Measurements from ENCODE around the gene QPRT. TPM values are rescaled to one million over a fixed set of nuclear protein-coding genes. Genes with fewer than 3 reads are reported as not detected.
"Not testable (repeated sequence)": the region's sequence is repeated elsewhere in the genome, so short reads cannot be mapped to it uniquely, and the experiment has no call there.

Gene QPRT
- total RNA-seq, 1 experiment from 2014 or later, result 51.9 TPM

GRCh38 chr16:29737713-29738112 is 58.7 kb downstream of the QPRT start:
- Histone ChIP-seq H3K27me3 (no peaks in the 10 kb centered on the region), H3K4me1 (no peaks in the 10 kb centered on the region), H3K9me3 (replicated peaks) (no peaks in the 10 kb centered on the region), H3K36me3 (no peaks in the 10 kb centered on the region), H3K27ac (no peak overlapping the region), H3K4me3 (no peak overlapping the region)
- no peak for DNase-seq

GRCh38 chr16:29738514-29738913 is 59.5 kb downstream of the QPRT start:
- Histone ChIP-seq H3K36me3 (no peaks in the 10 kb centered on the region), H3K27me3 (no peaks in the 10 kb centered on the region), H3K4me1 (no peaks in the 10 kb centered on the region), H3K9me3 (replicated peaks) (no peaks in the 10 kb centered on the region), H3K27ac (no peak overlapping the region), H3K4me3 (no peak overlapping the region)
- no peak for DNase-seq

GRCh38 chr16:29739927-29740629 is 61.1 kb downstream of the QPRT start:
- H3K4me3 ChIP-seq; H3K4me1 ChIP-seq; H3K27me3 ChIP-seq; H3K27ac ChIP-seq; H3K36me3 ChIP-seq; H3K9me3 ChIP-seq (replicated peaks); DNase-seq: not testable (repeated sequence)

GRCh38 chr16:29740630-29741015 is 61.6 kb downstream of the QPRT start:
- not testable (repeated sequence) for H3K27me3 ChIP-seq; H3K36me3 ChIP-seq; DNase-seq; H3K4me3 ChIP-seq; H3K9me3 ChIP-seq (replicated peaks); H3K27ac ChIP-seq; H3K4me1 ChIP-seq

GRCh38 chr16:29742683-29743275 is 63.8 kb downstream of the QPRT start:
- no peak overlapping the region for H3K27ac ChIP-seq
- no peak overlapping the region for H3K4me3 ChIP-seq
- no peaks in the 10 kb centered on the region for H3K27me3 ChIP-seq
- no peaks in the 10 kb centered on the region for H3K9me3 ChIP-seq (replicated peaks)
- no peaks in the 10 kb centered on the region for H3K36me3 ChIP-seq
- DNase-seq, result no peak
- H3K4me1 ChIP-seq, result no peaks in the 10 kb centered on the region

GRCh38 chr16:29743475-29743826 is 64.5 kb downstream of the QPRT start:
- no peaks in the 10 kb centered on the region for H3K36me3 ChIP-seq
- H3K4me1 ChIP-seq, result no peaks in the 10 kb centered on the region
- no peaks in the 10 kb centered on the region for H3K27me3 ChIP-seq
- H3K4me3 ChIP-seq, result no peak overlapping the region
- no peak for DNase-seq
- H3K27ac ChIP-seq, result no peak overlapping the region
- H3K9me3 ChIP-seq (replicated peaks), result no peaks in the 10 kb centered on the region

- H3K27me3 ChIP-seq, result no peaks in the 10 kb centered on the region
- no peaks in the 10 kb centered on the region for H3K9me3 ChIP-seq (replicated peaks)
- H3K36me3 ChIP-seq, result no peaks in the 10 kb centered on the region
- no peak overlapping the region for H3K27ac ChIP-seq
- no peak overlapping the region for H3K4me3 ChIP-seq
- H3K4me1 ChIP-seq, result no peaks in the 10 kb centered on the region
- DNase-seq, result no peak
These were observed 65.0 kb downstream of the QPRT start for GRCh38 chr16:29743827-29744531.

- H3K27ac ChIP-seq, result no peak overlapping the region
- DNase-seq, result no peak
These were observed 65.6 kb downstream of the QPRT start for GRCh38 chr16:29744541-29745101.

GRCh38 chr16:29745121-29745852 is 66.3 kb downstream of the QPRT start:
- no peak for DNase-seq
- H3K9me3 ChIP-seq (replicated peaks), result no peaks in the 10 kb centered on the region
- H3K4me3 ChIP-seq, result no peak overlapping the region

More at GRCh38 chr16:29744541-29745101, 65.6 kb downstream of the QPRT start:
- Histone ChIP-seq H3K4me3 (no peak overlapping the region), H3K36me3 (no peaks in the 10 kb centered on the region), H3K27me3 (no peaks in the 10 kb centered on the region), H3K9me3 (replicated peaks) (no peaks in the 10 kb centered on the region), H3K4me1 (no peaks in the 10 kb centered on the region)

GRCh38 chr16:29745853-29746345 is 66.9 kb downstream of the QPRT start, which contains the start of gene C16orf54:
Gene C16orf54, minus strand, starts transcription at chr16:29745990. Its CDS starts 1,039 bp downstream, at chr16:29744951.
- Histone ChIP-seq H3K27ac (no peak within 1 kb of the TSS), H3K4me1 (no peaks in the 10 kb centered on the region), H3K36me3 (no peaks in the 10 kb centered on the region), H3K4me3 (no peak within 1 kb of the TSS), H3K9me3 (replicated peaks) (no peaks in the 10 kb centered on the region), H3K27me3 (no peaks in the 10 kb centered on the region)
- no peak for DNase-seq

More at GRCh38 chr16:29745121-29745852, 66.3 kb downstream of the QPRT start:
- Histone ChIP-seq H3K27ac (no peak overlapping the region), H3K36me3 (no peaks in the 10 kb centered on the region), H3K4me1 (no peaks in the 10 kb centered on the region), H3K27me3 (no peaks in the 10 kb centered on the region)

GRCh38 chr16:29746518-29746917 is 67.5 kb downstream of the QPRT start:
- H3K27ac ChIP-seq; H3K27me3 ChIP-seq; H3K36me3 ChIP-seq; H3K4me3 ChIP-seq; H3K4me1 ChIP-seq; H3K9me3 ChIP-seq (replicated peaks); DNase-seq: not testable (repeated sequence)

Other genes starting within 250 kb of the QPRT start
- gene BOLA2, start 224.8 kb upstream of the QPRT start, total RNA-seq (2014; rRNA removed; shearing (Covaris generic)), result 37.4 and 44.3 TPM in 2 replicates
- gene SLX1B, start 224.6 kb upstream of the QPRT start, total RNA-seq (2014; rRNA removed; shearing (Covaris generic)), result 8.5 and 9.8 TPM in 2 replicates
- gene SULT1A4, start 219.3 kb upstream of the QPRT start, total RNA-seq (2014; rRNA removed; shearing (Covaris generic)), result 0.23 and 1.2 TPM in 2 replicates
- 10.8 and 12.5 TPM in 2 replicates for gene NPIPB12, start 172.8 kb upstream of the QPRT start, total RNA-seq (2014; rRNA removed; shearing (Covaris generic))
- gene SPN, start 15.9 kb upstream of the QPRT start, total RNA-seq (2014; rRNA removed; shearing (Covaris generic)), result 0.96 and 2.1 TPM in 2 replicates
- not detected in 2 replicates for gene C16orf54, start 66.8 kb downstream of the QPRT start, total RNA-seq (2014; rRNA removed; shearing (Covaris generic))
- not detected in 2 replicates for gene ZG16, start 99.1 kb downstream of the QPRT start, total RNA-seq (2014; rRNA removed; shearing (Covaris generic))
- 115 and 122 TPM in 2 replicates for gene KIF22, start 111.6 kb downstream of the QPRT start, total RNA-seq (2014; rRNA removed; shearing (Covaris generic))
- gene MAZ, start 127.3 kb downstream of the QPRT start, total RNA-seq (2014; rRNA removed; shearing (Covaris generic)), result 186 and 221 TPM in 2 replicates
- 0.81 and 1.5 TPM in 2 replicates for gene PRRT2, start 133.0 kb downstream of the QPRT start, total RNA-seq (2014; rRNA removed; shearing (Covaris generic))
- gene PAGR1, start 137.0 kb downstream of the QPRT start, total RNA-seq (2014; rRNA removed; shearing (Covaris generic)), result 25.1 and 28.2 TPM in 2 replicates
- 0.61 and 0.63 TPM in 2 replicates for gene MVP, start 141.3 kb downstream of the QPRT start, total RNA-seq (2014; rRNA removed; shearing (Covaris generic))
- 29.6 and 30.1 TPM in 2 replicates for gene CDIPT, start 184.0 kb downstream of the QPRT start, total RNA-seq (2014; rRNA removed; shearing (Covaris generic))
- gene SEZ6L2, start 220.4 kb downstream of the QPRT start, total RNA-seq (2014; rRNA removed; shearing (Covaris generic)), result not detected in 2 replicates
- gene ASPHD1, start 221.3 kb downstream of the QPRT start, total RNA-seq (2014; rRNA removed; shearing (Covaris generic)), result 0.06 and 0.35 TPM in 2 replicates
- gene KCTD13, start 247.0 kb downstream of the QPRT start, total RNA-seq (2014; rRNA removed; shearing (Covaris generic)), result 3.5 and 5.3 TPM in 2 replicates